WTC11 (cell line): ENCODE measurements around the gene FKBP1A.

Experiments used
- ATF3 ChIP-seq: sonication (generic); formaldehyde crosslinking; conservative IDR thresholded peaks from 2 replicates; pipeline ENCODE4 v1.8.1; 2022; ENCODE audit warnings: mild to moderate bottlenecking, missing genetic modification reagents
- CREB1 ChIP-seq: sonication (generic); formaldehyde crosslinking; IDR thresholded peaks from 2 replicates; pipeline ENCODE4 v1.8.0; 2023; ENCODE audit warnings: mild to moderate bottlenecking, missing genetic modification reagents
- CTCF ChIP-seq: fragments of 200-600 bp; IDR thresholded peaks from 2 replicates; pipeline ENCODE4 v1.8.0; 2022; ENCODE audit warnings: antibody characterized with exemption
- ETV6 ChIP-seq: sonication (generic); formaldehyde crosslinking; IDR thresholded peaks from 2 replicates; pipeline ENCODE4 v1.8.1; 2022; ENCODE audit warnings: mild to moderate bottlenecking, missing genetic modification reagents
- MAX ChIP-seq: sonication (generic); formaldehyde crosslinking; IDR thresholded peaks from 2 replicates; pipeline ENCODE4 v1.8.0; 2022; ENCODE audit warnings: mild to moderate bottlenecking, missing genetic modification reagents
- MXD4 ChIP-seq: fragments of 250-450 bp; sonication (Bioruptor Pico); IDR thresholded peaks from 2 replicates; pipeline ENCODE4 v1.8.0; 2021; ENCODE audit warnings: mild to moderate bottlenecking, moderate library complexity, borderline replicate concordance
- MYBL2 ChIP-seq: sonication (generic); formaldehyde crosslinking; IDR thresholded peaks from 2 replicates; pipeline ENCODE4 v1.8.1; 2023; ENCODE audit warnings: mild to moderate bottlenecking, moderate library complexity, missing genetic modification reagents
- ZBTB21 ChIP-seq: sonication (generic); formaldehyde crosslinking; IDR thresholded peaks from 2 replicates; pipeline ENCODE4 v1.8.1; 2023; ENCODE audit warnings: mild to moderate bottlenecking, missing genetic modification reagents, borderline replicate concordance
- ZMAT4 ChIP-seq: fragments of 250-450 bp; sonication (Bioruptor Pico); IDR thresholded peaks from 2 replicates; pipeline ENCODE4 v1.9.0; 2021; ENCODE audit warnings: mild to moderate bottlenecking
- ZNF281 ChIP-seq: sonication (generic); formaldehyde crosslinking; IDR thresholded peaks from 2 replicates; pipeline ENCODE4 v1.8.0; 2023; ENCODE audit warnings: mild to moderate bottlenecking, missing genetic modification reagents

- TF ChIP-seq MYBL2 (no peak), ZMAT4 (CRISPR knock-in tag) (no peak), CTCF (no peak), MXD4 (CRISPR knock-in tag) (no peak), ATF3 (CRISPR knock-in tag) (no peak), CREB1 (CRISPR knock-in tag) (no peak), ZBTB21 (CRISPR knock-in tag) (no peak), ZNF281 (no peak), MAX (no peak), ETV6 (CRISPR knock-in tag) (no peak)
Observed at GRCh38 chr20:1368448-1369199, 24.2 kb downstream of the FKBP1A start.
